GM10266 (cell line): ENCODE data around the gene KIAA1328.

Experiments
- DNase-seq: peaks from one replicate; pipeline ENCODE4 v3.0.0; 2012; ENCODE audit errors: extremely low spot score
- CTCF ChIP-seq: IDR thresholded peaks from 2 replicates; pipeline ENCODE4 v1.5.1; 2012; ENCODE audit warnings: mild to moderate bottlenecking, low read depth; ENCODE audit not compliant: control insufficient read depth, insufficient read depth; ENCODE audit errors: missing control alignments

The KIAA1328 gene

GRCh38 chr18:37173384-37173783, 344.5 kb downstream of the KIAA1328 start:
- DNase-seq: no peak
- TF ChIP-seq CTCF: no peak

DNA sequence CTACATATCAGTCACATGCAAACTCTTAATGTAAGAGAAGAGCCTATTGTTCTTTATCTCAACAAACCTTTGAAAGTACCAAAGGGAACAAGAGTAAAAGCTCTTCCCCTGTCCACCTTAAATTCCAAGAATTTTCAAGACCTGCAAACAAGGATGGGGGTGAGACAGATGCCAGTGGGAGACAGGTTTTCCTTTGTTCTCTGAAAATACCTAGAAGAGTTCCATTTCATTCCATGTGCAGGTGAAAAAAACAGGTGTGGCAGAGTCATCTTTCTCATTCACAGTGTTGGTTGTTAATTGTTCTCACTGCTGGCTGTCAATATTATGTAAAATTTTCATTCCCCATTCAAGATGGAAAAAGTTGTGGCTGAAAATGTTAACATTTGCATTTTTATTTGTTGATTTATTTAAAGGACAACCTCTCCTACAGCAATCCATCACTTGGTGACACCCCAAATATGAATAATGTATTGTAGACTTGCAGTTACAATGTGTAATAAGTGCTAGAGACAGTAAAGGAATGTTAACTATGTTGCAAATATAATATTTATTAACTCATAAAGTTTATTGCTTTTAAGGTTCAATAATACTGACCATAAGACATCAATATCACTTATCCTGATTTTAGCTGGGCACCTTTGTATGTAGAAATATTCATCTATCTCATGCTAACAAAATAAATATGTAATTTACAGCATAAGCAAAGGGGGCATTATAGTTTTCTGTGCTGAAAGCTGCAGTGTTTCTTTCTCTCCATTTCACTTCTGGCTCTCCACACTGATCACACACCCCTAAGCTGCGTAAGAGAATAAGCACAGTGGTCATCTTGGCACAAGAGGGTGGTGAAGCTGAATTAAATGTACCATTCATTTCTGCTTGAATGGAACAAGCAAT, 347.0 kb downstream of the KIAA1328 start:
- TF ChIP-seq CTCF: no peak
- no peak for DNase-seq

GRCh38 chr18:37176621-37176934, 347.7 kb downstream of the KIAA1328 start:
- no peak for DNase-seq
- no peak for TF ChIP-seq CTCF

GRCh38 chr18:37179384-37179783, 350.5 kb downstream of the KIAA1328 start:
- DNase-seq: no peak
- TF ChIP-seq CTCF: no peak

- DNase-seq: no peak
- no peak for TF ChIP-seq CTCF
Measured at GRCh38 chr18:37180086-37180485, 351.2 kb downstream of the KIAA1328 start.

GRCh38 chr18:37182340-37183135, 353.6 kb downstream of the KIAA1328 start:
- DNase-seq: no peak
- TF ChIP-seq CTCF: no peak

DNA sequence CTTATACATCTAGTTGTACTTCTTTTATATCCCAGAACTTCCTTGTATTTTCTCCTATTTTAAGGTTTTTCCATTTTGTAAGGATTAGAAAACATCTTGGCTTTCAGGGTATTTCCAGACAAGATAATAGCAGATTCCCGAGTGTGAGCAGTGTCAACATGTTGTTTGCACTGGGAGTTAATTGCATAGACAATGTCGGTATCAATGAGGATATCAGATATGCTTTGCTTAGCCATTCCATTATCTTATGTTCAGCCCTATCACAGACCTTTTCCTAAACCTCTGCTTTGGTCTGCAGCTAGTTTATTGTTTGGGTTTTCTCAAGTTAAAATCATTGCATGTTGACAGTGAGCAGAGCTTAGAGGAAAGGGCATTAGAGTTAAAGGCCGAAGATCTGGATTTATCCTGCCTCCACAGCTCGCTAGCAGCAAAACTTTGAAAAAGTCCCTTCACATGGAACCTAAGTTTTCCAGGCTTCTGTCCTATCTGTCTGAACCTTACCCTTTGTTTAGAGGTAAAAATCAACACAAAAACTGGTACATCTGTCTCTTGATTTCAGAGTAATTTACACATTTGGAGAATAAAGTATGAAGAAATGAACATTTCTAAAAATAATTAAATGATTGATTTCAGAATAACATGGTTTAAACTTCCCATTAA, 355.4 kb downstream of the KIAA1328 start:
- no peak for TF ChIP-seq CTCF
- no peak for DNase-seq
